ENCODE data around the gene NAV1. TPM values are rescaled to one million over a fixed set of nuclear protein-coding genes. Genes with fewer than 3 reads are reported as not detected.

The NAV1 gene
- total and polyA plus RNA-seq, 9 of the 15 experiments (the other 6 are each of a cell fraction or from before 2014, with no cell fraction given), result 0.91 to 16.8 (median 3.2) TPM

- no peak for TF ChIP-seq CBFB (CRISPR knock-in tag; IDR thresholded peaks at IDR 0.05)
- 0 out of 2 replicates have a peak, but pooled peaks have one; percentile 25 for TF ChIP-seq ZBTB49 (CRISPR knock-in tag; IDR thresholded peaks at IDR 0.05; ENCODE audit: borderline replicate concordance)
- TF ChIP-seq SMARCE1 (IDR thresholded peaks at IDR 0.05), result no peak
- no peak for TF ChIP-seq TAF7 (tag; IDR thresholded peaks at IDR 0.05)
- TF ChIP-seq STAG1 (CRISPR knock-in tag; IDR thresholded peaks at IDR 0.05; ENCODE audit: borderline replicate concordance), result no peak
- no peak for TF ChIP-seq MXD1 (CRISPR knock-in tag; IDR thresholded peaks at IDR 0.05; ENCODE audit: borderline replicate concordance, poor library complexity, severe bottlenecking)
- TF ChIP-seq GABPB1 (CRISPR knock-in tag; IDR thresholded peaks at IDR 0.05), result 0 out of 2 replicates have a peak, but pooled peaks have one; percentile 30
- TF ChIP-seq THRAP3 (IDR thresholded peaks at IDR 0.05; ENCODE audit: borderline replicate concordance), result no peak
- TF ChIP-seq SNAPC5 (CRISPR knock-in tag; IDR thresholded peaks at IDR 0.05), result no peak
- no peak for TF ChIP-seq ETS1 (conservative IDR thresholded peaks at IDR 0.05; ENCODE audit: control insufficient read depth, low read depth, low read length)
- TF ChIP-seq DIDO1 (tag; IDR thresholded peaks at IDR 0.05; ENCODE audit: low read depth), result no peak
- TF ChIP-seq ZNF23 (CRISPR knock-in tag; IDR thresholded peaks at IDR 0.05), result no peak
- no peak for TF ChIP-seq ZKSCAN3 (CRISPR knock-in tag; IDR thresholded peaks at IDR 0.05)
Observed at GRCh38 chr1:201553496-201554189, 14.7 kb downstream of the NAV1 start (continued).

All from K562 (cell line).